ENCODE measurements around the gene CCL20. TPM values are rescaled to one million over a fixed set of nuclear protein-coding genes. Genes with fewer than 3 reads are reported as not detected.
A peak's percentile ranks its signal among the peaks of the same experiment; 100 is the strongest.

CCL20 gene
- total RNA-seq (2016; rRNA removed; fragmentation: Illumina TruSeq; extraction: Trizol) (136 and 223 TPM in 2 replicates), polyA plus RNA-seq (2011; rRNA removed) (811 and 903 TPM in 2 replicates), polyA minus RNA-seq (2011; rRNA and poly(A)+ RNA removed; ENCODE audit: low replicate concordance) (0.21 and 395 TPM in 2 replicates), Bru-seq, nascent RNA (percentile 100 among the genes with signal in this experiment), BruChase-seq, experiment 1, labeled RNA remaining after a 6-hour chase (percentile 100 among the genes with signal in this experiment), BruChase-seq, experiment 2, labeled RNA remaining after a 2-hour chase (percentile 100 among the genes with signal in this experiment)
- total RNA-seq (2016; cell fraction: cytosol; rRNA removed; fragmentation: Illumina TruSeq; extraction: Trizol; ENCODE audit: low read depth): 99.9 and 112 TPM in 2 replicates
- total RNA-seq (2016; cell fraction: insoluble cytoplasmic fraction; rRNA removed; fragmentation: Illumina TruSeq; extraction: Trizol): 137 and 217 TPM in 2 replicates
- 75.9 and 85.7 TPM in 2 replicates for total RNA-seq (2016; cell fraction: membrane; rRNA removed; fragmentation: Illumina TruSeq; extraction: Trizol)
- total RNA-seq (2016; cell fraction: nucleus; rRNA removed; fragmentation: Illumina TruSeq; extraction: Trizol): 195 and 205 TPM in 2 replicates
- 378 and 591 TPM in 2 replicates for polyA plus RNA-seq (2011; cell fraction: cytosol; rRNA removed)
- 84.5 and 124 TPM in 2 replicates for polyA plus RNA-seq (2011; cell fraction: nucleus; rRNA removed)
- polyA plus RNA-seq (2012): 780 and 797 TPM in 2 replicates
- polyA plus RNA-seq (2016; cell fraction: cytosol; fragmentation: Illumina TruSeq; extraction: Trizol; ENCODE audit: low read depth): 41.1 and 41.5 TPM in 2 replicates
- 160 and 169 TPM in 2 replicates for polyA plus RNA-seq (2016; cell fraction: insoluble cytoplasmic fraction; fragmentation: Illumina TruSeq; extraction: Trizol; ENCODE audit: low read depth)
- polyA plus RNA-seq (2016; cell fraction: membrane; fragmentation: Illumina TruSeq; extraction: Trizol; ENCODE audit: low read depth): 41.7 and 42.7 TPM in 2 replicates
- 376 and 396 TPM in 2 replicates for polyA plus RNA-seq (2016; cell fraction: nucleus; fragmentation: Illumina TruSeq; extraction: Trizol; ENCODE audit: insufficient read depth, low read depth)
- 440 and 488 TPM in 2 replicates for polyA minus RNA-seq (2011; cell fraction: cytosol; rRNA and poly(A)+ RNA removed)
- polyA minus RNA-seq (2011; cell fraction: nucleus; rRNA and poly(A)+ RNA removed): 142 and 223 TPM in 2 replicates
- long read RNA-seq, experiment 1, transcript CCL20-202 (4 exons, 839 nt): minor isoform, 149 of 343 reads
- long read RNA-seq, experiment 1, transcript CCL20-201 (4 exons, 800 nt): major isoform, 185 of 343 reads
- long read RNA-seq, experiment 1, partial matches to known transcripts: 2 of 343 reads
- long read RNA-seq, experiment 1, other reads (novel, unspliced or antisense): 3 of 343 reads
- long read RNA-seq, experiment 2, transcript CCL20-201 (4 exons, 800 nt): major isoform, 168 of 362 reads
- long read RNA-seq, experiment 2, transcript CCL20-202 (4 exons, 839 nt): minor isoform, 130 of 362 reads
- long read RNA-seq, experiment 2, transcript CCL20-203 (3 exons, 680 nt): minor isoform, 5 of 362 reads
- long read RNA-seq, experiment 2, partial matches to known transcripts: 51 of 362 reads
- long read RNA-seq, experiment 2, other reads (novel, unspliced or antisense): 8 of 362 reads

GRCh38 chr2:227813562-227814353 is at the start of gene CCL20:
Gene CCL20, plus strand, starts transcription at chr2:227813842. Its CDS starts 70 bp downstream, at chr2:227813912.
- intact Hi-C loops (cut with micrococcal nuclease; ENCODE audit: unreplicated experiment) (loop anchor here (1.0 to 5.0 kb wide), 5 partner anchors 15 to 341 kb away; partner anchors contain the start of gene AGFG1), in situ Hi-C loops (cut with HindIII; ENCODE audit: extremely low pct_ligation_motif_present, low pct_unique_long_range_greater_than_20kb) (no loop called here)
- H3K36me3 ChIP-seq (replicated peaks in 1 of 2; ENCODE audit: control insufficient read depth in 1 of 2, insufficient read depth in 2 of 2, low read length in 2 of 2): peaks cover 2 to 8% of the 10 kb centered on the region in 2 experiments; a peak in 4 of 5 replicates
- peak; percentile 99 for DNase-seq (ENCODE audit: low spot score)
- no peaks in the 10 kb centered on the region; a peak in 1 of 5 replicates for H3K27me3 ChIP-seq (ENCODE audit: control insufficient read depth in 1 of 2, insufficient read depth in 2 of 2, low read length in 2 of 2)
- peaks cover 55% of the 10 kb centered on the region for H3K4me1 ChIP-seq (ENCODE audit: insufficient read depth, low read length)
- H3K9me3 ChIP-seq (ENCODE audit: low read length): no peaks in the 10 kb centered on the region
- CTCF ChIA-PET (ENCODE audit: low intra/inter-chr PET ratio, low total read pairs): interaction anchor here (2.2 to 2.4 kb wide), 2 partner anchors 49 to 71 kb away, joined by 9 to 10 read pairs; no protein-coding TSS in a partner anchor
- under 1% methylated on average over 9 of the region's 9 CpGs for WGBS (ENCODE audit: low lambda C conversion rate)
- no peak for FAIRE-seq
- BruUV-seq (replicated peaks): TSS peak; percentile 76
- peak within 1 kb of the TSS; percentile 92 for H3K9ac ChIP-seq (ENCODE audit: insufficient read depth, low read depth, low read length)
- peak within 1 kb of the TSS; percentile 77 for H3K4me2 ChIP-seq (ENCODE audit: low read depth, low read length)
- no peaks in the 10 kb centered on the region for H4K20me1 ChIP-seq (ENCODE audit: insufficient read depth, low read length)
- peak within 1 kb of the TSS; percentile 94 for H3K27ac ChIP-seq (ENCODE audit: extremely low read length, insufficient read depth, low read length)
- peak within 1 kb of the TSS; percentile 74 to 92 (median 82) for H3K4me3 ChIP-seq (replicated peaks in 1 of 3; ENCODE audit: insufficient read depth in 1 of 3, low read depth in 2 of 3, low read length in 3 of 3)
- H2AFZ ChIP-seq (ENCODE audit: low read length): no peak within 1 kb of the TSS
- POLR2A ChIA-PET: interaction anchor here (0.9 to 2.4 kb wide), 20 partner anchors 8 to 475 kb away, joined by 3 to 29 read pairs (median 6); no protein-coding TSS in a partner anchor
- ATAC-seq: peak; percentile 84
- peaks cover 27% of the 10 kb centered on the region for H3K79me2 ChIP-seq (ENCODE audit: insufficient read depth, low read length)
- TF ChIP-seq ZKSCAN5 (CRISPR knock-in tag; IDR thresholded peaks at IDR 0.05): no peak
- peak; percentile 86; the same call in 1 of the 2 replicates for TF ChIP-seq RXRA (CRISPR knock-in tag; IDR thresholded peaks at IDR 0.05)
- no peak for TF ChIP-seq ATF5 (CRISPR knock-in tag; IDR thresholded peaks at IDR 0.05; ENCODE audit: low read depth)
- TF ChIP-seq HMGA1 (CRISPR knock-in tag; conservative IDR thresholded peaks at IDR 0.05): no peak
- peak; percentile 62; the same call in 1 of the 2 replicates for TF ChIP-seq TRIM24 (CRISPR knock-in tag; IDR thresholded peaks at IDR 0.05)
- TF ChIP-seq ZNF691 (CRISPR knock-in tag; IDR thresholded peaks at IDR 0.05; ENCODE audit: borderline replicate concordance, low read depth): no peak; the same call in 1 of the 2 replicates
- no peak for TF ChIP-seq ZFP1 (CRISPR knock-in tag; IDR thresholded peaks at IDR 0.05)
- peak; percentile 34; the same call in 1 of the 2 replicates for TF ChIP-seq HIC2 (CRISPR knock-in tag; IDR thresholded peaks at IDR 0.05; ENCODE audit: low read depth)
- peak; percentile 37; the same call in 1 of the 2 replicates for TF ChIP-seq RARG (CRISPR knock-in tag; IDR thresholded peaks at IDR 0.05; ENCODE audit: low read depth)
